RWPE2 (cell line): ENCODE data around the gene OAT.

ENCODE experiments used
- ATAC-seq: fragments of 200-7000 bp; cut with Tn5 transposase; 3 replicates; pipeline ENCODE4 v1.9.1; 2021; ENCODE audit warnings: low read depth
- DNase-seq: peaks from one replicate; pipeline ENCODE4 v3.0.0-alpha.2; 2020; ENCODE audit warnings: low spot score
- H3K27ac ChIP-seq: fragments of 450-650 bp; 2 replicates; pipeline ENCODE4 v1.5.1; 2017; ENCODE audit warnings: mild to moderate bottlenecking; ENCODE audit not compliant: poor library complexity, severe bottlenecking
- H3K27me3 ChIP-seq: fragments of 250-450 bp; sonication (Bioruptor Pico); 2 replicates; pipeline ENCODE4 v1.5.1; 2021; ENCODE audit warnings: mild to moderate bottlenecking, moderate library complexity; ENCODE audit not compliant: insufficient read depth, poor library complexity, severe bottlenecking
- H3K36me3 ChIP-seq: fragments of 250-450 bp; sonication (Bioruptor Pico); 2 replicates; pipeline ENCODE4 v1.5.1; 2020; ENCODE audit warnings: low read depth, mild to moderate bottlenecking, moderate library complexity
- H3K4me1 ChIP-seq: fragments of 250-450 bp; sonication (Bioruptor Pico); 2 replicates; pipeline ENCODE4 v1.5.1; 2021; ENCODE audit warnings: mild to moderate bottlenecking, moderate library complexity; ENCODE audit not compliant: insufficient read depth, poor library complexity, severe bottlenecking
- H3K4me3 ChIP-seq: fragments of 250-450 bp; sonication (Bioruptor Pico); 2 replicates; pipeline ENCODE4 v1.5.1; 2021; ENCODE audit warnings: mild to moderate bottlenecking, moderate library complexity; ENCODE audit not compliant: severe bottlenecking
- H3K9me3 ChIP-seq: fragments of 250-450 bp; sonication (Bioruptor Pico); 2 replicates; pipeline ENCODE4 v1.5.1; 2021; ENCODE audit warnings: mild to moderate bottlenecking, moderate library complexity; ENCODE audit not compliant: severe bottlenecking
- CTCF ChIP-seq: fragments of 450-650 bp; IDR thresholded peaks from one replicate; pipeline ENCODE4 v1.5.1; 2017; ENCODE audit warnings: mild to moderate bottlenecking, moderate library complexity; ENCODE audit not compliant: poor library complexity, severe bottlenecking

Gene OAT

GRCh38 chr10:124354411-124355382, 64.0 kb downstream of the OAT start:
- ATAC-seq (peak; percentile 40; the same call in 2 of the 3 replicates), DNase-seq (no peak)
- no peak overlapping the region for H3K4me3 ChIP-seq
- H3K4me1 ChIP-seq = peaks cover 7% of the 10 kb centered on the region
- H3K27me3 ChIP-seq = no peaks in the 10 kb centered on the region
- TF ChIP-seq CTCF = no peak
- H3K36me3 ChIP-seq = no peaks in the 10 kb centered on the region
- H3K9me3 ChIP-seq = no peaks in the 10 kb centered on the region
- no peak overlapping the region for H3K27ac ChIP-seq

GRCh38 chr10:124353896-124354295, 64.8 kb downstream of the OAT start:
- no peak for ATAC-seq
- Histone ChIP-seq H3K9me3 (no peaks in the 10 kb centered on the region), H3K36me3 (no peaks in the 10 kb centered on the region), H3K4me1 (peaks cover 7% of the 10 kb centered on the region), H3K4me3 (no peak overlapping the region), H3K27me3 (no peaks in the 10 kb centered on the region), H3K27ac (no peak overlapping the region)
- no peak for DNase-seq
- no peak for TF ChIP-seq CTCF

GRCh38 chr10:124353091-124353815, 65.5 kb downstream of the OAT start:
- Histone ChIP-seq H3K36me3 (no peaks in the 10 kb centered on the region), H3K4me3 (no peak overlapping the region), H3K4me1 (peaks cover 7% of the 10 kb centered on the region), H3K9me3 (no peaks in the 10 kb centered on the region), H3K27ac (no peak overlapping the region), H3K27me3 (no peaks in the 10 kb centered on the region)
- no peak for DNase-seq
- 0 out of 3 replicates have a peak, but pooled peaks have one; percentile 19 for ATAC-seq
- TF ChIP-seq CTCF = no peak

- H3K27ac ChIP-seq = no peak overlapping the region
- no peaks in the 10 kb centered on the region for H3K36me3 ChIP-seq
- ATAC-seq = no peak
- H3K27me3 ChIP-seq = no peaks in the 10 kb centered on the region
- H3K4me3 ChIP-seq = no peak overlapping the region
- no peaks in the 10 kb centered on the region for H3K9me3 ChIP-seq
- TF ChIP-seq CTCF = no peak
- DNase-seq = no peak
- no peaks in the 10 kb centered on the region for H3K4me1 ChIP-seq
These were observed 67.1 kb downstream of the OAT start for GRCh38 chr10:124351481-124352220.
